Uterus (tissue), 2 donors: Measurements from ENCODE around the gene STX4.

Experiments used
- CTCF ChIP-seq, 4 experiments: fragments of 200-600 bp in 2 of 4; fragments of 450-650 bp in 2 of 4; sonication (generic) in 2 of 4; IDR thresholded peaks; one replicate each; pipeline ENCODE4 v1.5.1; 2016 to 2019; ENCODE audit warnings: antibody characterized with exemption in 4 of 4, mild to moderate bottlenecking in 2 of 4, moderate library complexity in 1 of 4
- POLR2A ChIP-seq, 2 donors: fragments of 450-650 bp; IDR thresholded peaks; one replicate each; pipeline ENCODE4 v1.6.1; 2016; ENCODE audit warnings: antibody characterized with exemption in 2 of 2, mild to moderate bottlenecking in 1 of 2, moderate library complexity in 1 of 2

GRCh38 chr16:31000671-31001382 lies 32.5 kb upstream of the STX4 start:
- TF ChIP-seq CTCF (IDR thresholded peaks at IDR 0.05): no peak
- TF ChIP-seq POLR2A (IDR thresholded peaks at IDR 0.05): no peak
